H1 (cell line): ENCODE results near the gene B3GAT2. TPM values are rescaled to one million over a fixed set of nuclear protein-coding genes. Genes with fewer than 3 reads are reported as not detected.

ENCODE experiments used
- CTCF ChIA-PET: fragments of 300-600 bp; sonication (Branson Sonifier 250); formaldehyde crosslinking; loops from one replicate; lab custom pipeline; 2021; ENCODE audit not compliant: partially characterized antibody; lab: Charles Lee
- POLR2A ChIA-PET: fragments of 300-600 bp; sonication (Branson Sonifier 250); formaldehyde crosslinking; loops from one replicate; lab custom pipeline; 2021; ENCODE audit warnings: inconsistent platforms; ENCODE audit not compliant: partially characterized antibody; lab: Charles Lee
- DNase-seq, 2 experiments: peaks; one replicate each; pipeline versions ENCODE4 v3.0.0 to v3.0.0-alpha.2; 2010 to 2022; ENCODE audit warnings: low spot score in 2 of 2, low read depth in 1 of 2, mixed read lengths in 1 of 2
- FAIRE-seq: peaks from 2 replicates; lab custom pipeline; 2011; peaks lifted over from hg19 to GRCh38; lab: Jason Lieb, UNC
- H2AFZ ChIP-seq: 2 replicates; pipeline ENCODE4 v1.8.1; 2012; ENCODE audit warnings: low read length, inconsistent platforms
- H2AK5ac ChIP-seq: 2 replicates; pipeline ENCODE4 v1.6.1; 2013; ENCODE audit warnings: low read depth, low read length
- H2BK120ac ChIP-seq: replicated peaks from 2 replicates; pipeline ENCODE3; 2013; ENCODE audit warnings: low read depth, low read length, inconsistent platforms
- H2BK12ac ChIP-seq: 2 replicates; pipeline ENCODE4 v1.6.1; 2013; ENCODE audit warnings: low read depth, low read length
- H2BK15ac ChIP-seq: 2 replicates; pipeline ENCODE4 v1.6.1; 2013; ENCODE audit warnings: low read length
- H2BK20ac ChIP-seq: 2 replicates; pipeline ENCODE4 v1.6.1; 2013; ENCODE audit warnings: low read length
- H2BK5ac ChIP-seq: 2 replicates; pipeline ENCODE4 v1.6.1; 2013; ENCODE audit warnings: low read depth, low read length
- H3K14ac ChIP-seq: 2 replicates; pipeline ENCODE4 v1.6.1; 2013; ENCODE audit warnings: inconsistent platforms; ENCODE audit not compliant: insufficient read length
- H3K18ac ChIP-seq: 2 replicates; pipeline ENCODE4 v1.6.1; 2013; ENCODE audit warnings: low read length; ENCODE audit errors: extremely low read depth
- H3K23ac ChIP-seq: 2 replicates; pipeline ENCODE4 v1.6.1; 2013; ENCODE audit warnings: inconsistent platforms; ENCODE audit not compliant: insufficient read length
- H3K23me2 ChIP-seq: 2 replicates; pipeline ENCODE4 v1.6.1; 2013; ENCODE audit warnings: low read depth, low read length
- H3K27ac ChIP-seq: 2 replicates; pipeline ENCODE4 v1.6.1; 2011; ENCODE audit warnings: low read depth, low read length, inconsistent platforms
- H3K27me3 ChIP-seq, 4 experiments: replicated peaks in 1 of 4; 1 replicate in 1 of 4; 2 replicates in 3 of 4; pipeline versions ENCODE4 v1.6.1 to v1.8.1; 2011 to 2013; ENCODE audit warnings: low read length in 3 of 4, mild to moderate bottlenecking in 3 of 4, inconsistent platforms in 2 of 4, mixed read lengths in 2 of 4, moderate library complexity in 1 of 4; ENCODE audit not compliant: control insufficient read depth in 3 of 4, insufficient read depth in 3 of 4; ENCODE audit errors: extremely low read depth in 1 of 4
- H3K36me3 ChIP-seq, 4 experiments: 2 replicates each; pipeline versions ENCODE4 v1.6.1 to v1.8.1; 2011 to 2013; ENCODE audit warnings: mild to moderate bottlenecking in 4 of 4, low read length in 3 of 4, moderate library complexity in 2 of 4, control low read depth in 1 of 4, inconsistent platforms in 1 of 4; ENCODE audit not compliant: insufficient read depth in 4 of 4, control insufficient read depth in 2 of 4
- H3K4ac ChIP-seq: replicated peaks from 2 replicates; pipeline ENCODE3; 2013; ENCODE audit warnings: low read length, low read depth, mixed read lengths, inconsistent platforms; ENCODE audit not compliant: insufficient read length
- H3K4me1 ChIP-seq, 4 experiments: replicated peaks in 1 of 4; 1 replicate in 1 of 4; 2 replicates in 3 of 4; pipeline versions ENCODE4 v1.6.1 to v1.8.1; 2011 to 2013; ENCODE audit warnings: low read length in 3 of 4, inconsistent platforms in 2 of 4, mixed read lengths in 1 of 4; ENCODE audit not compliant: insufficient read depth in 4 of 4, control insufficient read depth in 3 of 4
- H3K4me2 ChIP-seq, 2 experiments: 2 replicates each; pipeline versions ENCODE4 v1.6.1 to v1.8.1; 2011 to 2013; ENCODE audit warnings: low read depth in 2 of 2, low read length in 2 of 2, control low read depth in 1 of 2, inconsistent platforms in 1 of 2, mild to moderate bottlenecking in 1 of 2; ENCODE audit not compliant: insufficient read depth in 1 of 2
- H3K4me3 ChIP-seq, 4 experiments: fragments of 200-600, 300-600 bp in 1 of 4; sonication (generic), shearing (Covaris generic), sonication (Bioruptor Twin) in 1 of 4; 2 replicates each; pipeline versions ENCODE4 v1.5.1 to v1.8.1; 2011 to 2016; ENCODE audit warnings: low read length in 4 of 4, low read depth in 3 of 4, control low read depth in 2 of 4, inconsistent platforms in 2 of 4, mild to moderate bottlenecking in 2 of 4, mixed read lengths in 1 of 4, moderate library complexity in 1 of 4; ENCODE audit not compliant: insufficient read depth in 2 of 4; ENCODE audit errors: extremely low read depth in 1 of 4
- H3K56ac ChIP-seq: replicated peaks from 2 replicates; pipeline ENCODE3; 2013; ENCODE audit warnings: low read depth, mild to moderate bottlenecking, mixed read lengths, low read length, inconsistent platforms; ENCODE audit not compliant: insufficient read length
- H3K79me1 ChIP-seq: 2 replicates; pipeline ENCODE4 v1.6.1; 2013; ENCODE audit warnings: low read depth, low read length, control low read depth
- H3K79me2 ChIP-seq, 2 experiments: 2 replicates each; pipeline versions ENCODE4 v1.6.1 to v1.8.1; 2012 to 2013; ENCODE audit warnings: low read length in 2 of 2, mild to moderate bottlenecking in 2 of 2, inconsistent platforms in 1 of 2; ENCODE audit not compliant: insufficient read depth in 2 of 2, control insufficient read depth in 1 of 2
- H3K9ac ChIP-seq, 4 experiments: replicated peaks in 1 of 4; 1 replicate in 1 of 4; 2 replicates in 3 of 4; pipeline versions ENCODE4 v1.6.1 to v1.8.1; 2011 to 2013; ENCODE audit warnings: low read depth in 3 of 4, low read length in 3 of 4, control low read depth in 2 of 4, mild to moderate bottlenecking in 2 of 4, moderate library complexity in 2 of 4, inconsistent platforms in 1 of 4; ENCODE audit errors: extremely low read depth in 1 of 4
- H3K9me3 ChIP-seq, 2 experiments: 2 replicates each; pipeline versions ENCODE4 v1.6.1 to v1.8.1; 2012 to 2013; ENCODE audit warnings: mild to moderate bottlenecking in 2 of 2, moderate library complexity in 2 of 2, control low read depth in 1 of 2, inconsistent platforms in 1 of 2, low read depth in 1 of 2, low read length in 1 of 2, mixed read lengths in 1 of 2; ENCODE audit not compliant: insufficient read depth in 2 of 2
- H4K20me1 ChIP-seq, 2 experiments: replicated peaks in 1 of 2; 2 replicates each; pipeline versions ENCODE3 to v1.8.1; 2011 to 2013; ENCODE audit warnings: inconsistent platforms in 2 of 2, low read length in 2 of 2, mild to moderate bottlenecking in 1 of 2; ENCODE audit not compliant: insufficient read depth in 2 of 2, control insufficient read depth in 1 of 2
- H4K5ac ChIP-seq: 2 replicates; pipeline ENCODE4 v1.6.1; 2013; ENCODE audit warnings: low read length, low read depth, mixed read lengths, inconsistent platforms; ENCODE audit not compliant: insufficient read length
- H4K8ac ChIP-seq: 2 replicates; pipeline ENCODE4 v1.8.0; 2013; ENCODE audit warnings: mild to moderate bottlenecking, moderate library complexity, low read length, inconsistent platforms; ENCODE audit not compliant: insufficient read depth; ENCODE audit errors: extremely low read depth
- H4K91ac ChIP-seq: replicated peaks from 2 replicates; pipeline ENCODE3; 2013; ENCODE audit warnings: low read length, mixed read lengths, inconsistent platforms; ENCODE audit not compliant: insufficient read length
- PHF8 ChIP-seq: fragments of 200-600 bp; sonication (generic); conservative IDR thresholded peaks from 2 replicates; pipeline ENCODE4 v1.7.1; 2012; ENCODE audit warnings: low read depth, mild to moderate bottlenecking, inconsistent platforms, low read length, moderate library complexity
- SP4 ChIP-seq: IDR thresholded peaks from 2 replicates; pipeline ENCODE4 v1.6.1; 2012; ENCODE audit warnings: low read length, inconsistent platforms
- YY1 ChIP-seq: IDR thresholded peaks from 2 replicates; pipeline ENCODE4 v1.6.1; 2011; ENCODE audit warnings: low read depth, mild to moderate bottlenecking, low read length
- WGBS, 2 experiments: shearing (Covaris generic) in 1 of 2; methylation state at CpG; one replicate each; pipeline versions ENCODE4 v1.1.6 to v1.1.7; 2013 to 2015; ENCODE audit warnings: low lambda C conversion rate in 2 of 2, mixed read lengths in 2 of 2, inconsistent platforms in 1 of 2, low coverage in 1 of 2, missing lambda C conversion rate in 1 of 2; ENCODE audit not compliant: insufficient replicate concordance in 2 of 2, insufficient coverage in 1 of 2, insufficient read length in 1 of 2; ENCODE audit errors: extremely low coverage in 1 of 2, missing lambda C conversion rate in 1 of 2; 5-methylcytosine and 5-hydroxymethylcytosine counted together
- polyA plus RNA-seq, 7 experiments: library from polyadenylated mRNA; depleted of rRNA in 3 of 7; stranded (reverse) in 5 of 7; unstranded in 2 of 7; fragments of >200 nt in 5 of 7; fragments of 200-250 nt in 2 of 7; gene quantifications; 1 replicate in 5 of 7; 2 replicates in 1 of 7; 4 replicates in 1 of 7; pipeline versions ENCODE4 v1.2.1 to v1.2.3, GENCODE V29; 2011 to 2013; ENCODE audit warnings: missing spikeins in 2 of 7, mixed read lengths in 2 of 7
- total RNA-seq: library from RNA; stranded (reverse); fragmentation: NEBNext Ultra II Directional; extraction: Animal tissue kit (Norgen Biotek cat#: 25700); gene quantifications from 2 replicates; pipeline ENCODE4 v1.2.1, GENCODE V29; 2021

The B3GAT2 gene
- total and polyA plus RNA-seq, 2 of the 8 experiments (the other 6 are each of a cell fraction or from before 2014, with no cell fraction given) = 0.83 to 1.9 TPM

GRCh38 chr6:70857387-70858077 is 99.3 kb downstream of the B3GAT2 start:
- no peak overlapping the region for H2BK120ac ChIP-seq
- no peak overlapping the region for H4K91ac ChIP-seq
- no peaks in the 10 kb centered on the region for H3K23me2 ChIP-seq
- no peaks in the 10 kb centered on the region; a peak in 1 of 8 replicates for H3K36me3 ChIP-seq
- ChIA-PET CTCF (interaction anchor here (1.1 to 2.5 kb wide), 4 partner anchors 14 to 28 kb away, joined by 3 to 7 read pairs (median 4); no protein-coding TSS in a partner anchor), POLR2A (no interaction called here)
- H4K8ac ChIP-seq = no peak overlapping the region
- no peak overlapping the region for H3K56ac ChIP-seq
- WGBS, 2 experiments = 92% methylated on average over 5 of the region's 5 CpGs; no CpG with 5 or more reads in 1 of the 2 experiments
- H2BK20ac ChIP-seq = no peak overlapping the region
- H3K18ac ChIP-seq = no peak overlapping the region
- no peak overlapping the region for H3K23ac ChIP-seq
- H3K4me3 ChIP-seq = no peak overlapping the region
- no peak overlapping the region for H3K9ac ChIP-seq
- no peaks in the 10 kb centered on the region for H4K20me1 ChIP-seq
- H3K9me3 ChIP-seq = no peaks in the 10 kb centered on the region
- H3K79me1 ChIP-seq = no peaks in the 10 kb centered on the region
- DNase-seq (no peak), FAIRE-seq (no peak)
- peak overlapping the region; percentile 51 for H4K5ac ChIP-seq
- H2BK15ac ChIP-seq = no peak overlapping the region
- TF ChIP-seq YY1 (no peak), SP4 (no peak), PHF8 (no peak)
- H3K4me2 ChIP-seq = no peak overlapping the region
- no peak overlapping the region for H3K27ac ChIP-seq
- H3K14ac ChIP-seq = no peak overlapping the region
- no peak overlapping the region for H3K4ac ChIP-seq
- no peak overlapping the region for H2BK5ac ChIP-seq
- H3K4me1 ChIP-seq = peaks cover 0 to 3% (median 0%) of the 10 kb centered on the region in 4 experiments; a peak in 1 of 7 replicates
- H3K27me3 ChIP-seq = no peaks in the 10 kb centered on the region
- no peak overlapping the region for H2AK5ac ChIP-seq
- no peaks in the 10 kb centered on the region for H3K79me2 ChIP-seq
- no peak overlapping the region for H2BK12ac ChIP-seq
- H2AFZ ChIP-seq = no peak overlapping the region
